Neural cell (in vitro differentiated cells): ENCODE data around the gene ACSS2. TPM values are rescaled to one million over a fixed set of nuclear protein-coding genes. Genes with fewer than 3 reads are reported as not detected.

ENCODE experiments used
- H2AFZ ChIP-seq: fragments of 200-600, 300-800 bp; sonication (generic), shearing (Covaris generic); 2 replicates; pipeline ENCODE4 v1.6.0; 2014; ENCODE audit warnings: low read depth, mild to moderate bottlenecking, antibody characterized with exemption, low read length, moderate library complexity
- H3F3A ChIP-seq: fragments of 200-600 bp; shearing (Covaris generic); 2 replicates; pipeline ENCODE4 v1.6.1; 2016; ENCODE audit warnings: mild to moderate bottlenecking, moderate library complexity, mixed read lengths, antibody characterized with exemption, low read length; ENCODE audit not compliant: insufficient read depth, poor library complexity, severe bottlenecking
- H3K27ac ChIP-seq: fragments of 200-600, 300-800 bp; sonication (generic), shearing (Covaris generic); 2 replicates; pipeline ENCODE4 v1.5.1; 2014; ENCODE audit warnings: mild to moderate bottlenecking, low read length, moderate library complexity
- H3K27me3 ChIP-seq: fragments of 300-800, 200-600 bp; sonication (generic), shearing (Covaris generic); 2 replicates; pipeline ENCODE4 v1.6.0; 2014; ENCODE audit warnings: mild to moderate bottlenecking, low read depth, low read length, moderate library complexity; ENCODE audit not compliant: insufficient read depth
- H3K36me3 ChIP-seq: fragments of 300-800, 200-600 bp; sonication (generic), shearing (Covaris generic); 2 replicates; pipeline ENCODE4 v1.5.1; 2014; ENCODE audit warnings: mild to moderate bottlenecking, antibody characterized with exemption, low read length, moderate library complexity; ENCODE audit not compliant: insufficient read depth
- H3K4me2 ChIP-seq: fragments of 300-800, 200-600 bp; sonication (generic), shearing (Covaris generic); 2 replicates; pipeline ENCODE4 v1.6.0; 2014; ENCODE audit warnings: mild to moderate bottlenecking, low read length
- H3K4me3 ChIP-seq: fragments of 300-800, 200-600 bp; sonication (generic), shearing (Covaris generic); 2 replicates; pipeline ENCODE4 v1.5.1; 2014; ENCODE audit warnings: mild to moderate bottlenecking, low read length, moderate library complexity
- H3K79me2 ChIP-seq: fragments of 200-600 bp; shearing (Covaris generic); replicated peaks from 2 replicates; pipeline ENCODE4 v1.6.0; 2014; ENCODE audit warnings: mild to moderate bottlenecking, low read length, moderate library complexity; ENCODE audit not compliant: insufficient read depth
- H3K9ac ChIP-seq: fragments of 300-800, 200-600 bp; sonication (generic), shearing (Covaris generic); 2 replicates; pipeline ENCODE4 v1.6.1; 2016; ENCODE audit warnings: mild to moderate bottlenecking, low read length, mixed read lengths
- H3K9me2 ChIP-seq: fragments of 200-600 bp; shearing (Covaris generic); 2 replicates; pipeline ENCODE4 v1.6.1; 2016; ENCODE audit warnings: mild to moderate bottlenecking, low read length, mixed read lengths; ENCODE audit not compliant: insufficient read depth
- H3K9me3 ChIP-seq: fragments of 200-600, 300-800 bp; sonication (generic), shearing (Covaris generic); 2 replicates; pipeline ENCODE4 v1.6.1; 2016; ENCODE audit warnings: mild to moderate bottlenecking, mixed run types, low read length, moderate library complexity, mixed read lengths
- H4K20me1 ChIP-seq: fragments of 200-600 bp; shearing (Covaris generic); 2 replicates; pipeline ENCODE4 v1.6.1; 2016; ENCODE audit warnings: mild to moderate bottlenecking, mixed run types; ENCODE audit not compliant: insufficient read depth
- CTCF ChIP-seq: fragments of 450-650 bp; IDR thresholded peaks from 2 replicates; pipeline ENCODE4 v1.5.1; 2014; ENCODE audit warnings: antibody characterized with exemption, mild to moderate bottlenecking, moderate library complexity; ENCODE audit not compliant: poor library complexity, severe bottlenecking
- EP300 ChIP-seq: fragments of 450-650 bp; conservative IDR thresholded peaks from 2 replicates; pipeline ENCODE4 v1.6.1; 2014; ENCODE audit warnings: antibody characterized with exemption, mild to moderate bottlenecking, moderate library complexity; ENCODE audit not compliant: poor library complexity, severe bottlenecking
- EZH2 ChIP-seq: fragments of 200-600, 300-800 bp; shearing (Covaris generic), sonication (generic); IDR thresholded peaks from 2 replicates; pipeline ENCODE4 v1.6.1; 2014; ENCODE audit warnings: antibody characterized with exemption, low read length, borderline replicate concordance, mild to moderate bottlenecking; ENCODE audit not compliant: insufficient read depth, poor library complexity, severe bottlenecking
- MXI1 ChIP-seq: fragments of 450-650 bp; conservative IDR thresholded peaks from 2 replicates; pipeline ENCODE4 v1.6.1; 2014; ENCODE audit warnings: antibody characterized with exemption, mild to moderate bottlenecking; ENCODE audit not compliant: poor library complexity, severe bottlenecking
- POLR2AphosphoS5 ChIP-seq: IDR thresholded peaks from 2 replicates; pipeline ENCODE4 v1.6.1; 2012
- RAD21 ChIP-seq: fragments of 450-650 bp; conservative IDR thresholded peaks from 2 replicates; pipeline ENCODE4 v1.6.1; 2014; ENCODE audit warnings: antibody characterized with exemption, mild to moderate bottlenecking, moderate library complexity
- SMC3 ChIP-seq: fragments of 450-650 bp; conservative IDR thresholded peaks from 2 replicates; pipeline ENCODE4 v1.6.1; 2014; ENCODE audit warnings: antibody characterized with exemption, mild to moderate bottlenecking, moderate library complexity; ENCODE audit not compliant: poor library complexity
- TAF1 ChIP-seq: IDR thresholded peaks from 2 replicates; pipeline ENCODE4 v1.6.1; 2012; ENCODE audit warnings: low read depth
- polyA plus RNA-seq: library from polyadenylated mRNA; depleted of rRNA; stranded (reverse); fragments of >200 nt; gene quantifications from 2 replicates; pipeline ENCODE4 v1.2.3, GENCODE V29; 2014
- TF ChIP-seq, protein P1 (sequence below): IDR thresholded peaks from 2 replicates; pipeline ENCODE4 v1.6.1; 2012; ENCODE audit warnings: borderline replicate concordance

Gene ACSS2
- polyA plus RNA-seq, 1 donor from 2014 or later = 12.3 TPM

- Histone ChIP-seq H3K36me3 (no peaks in the 10 kb centered on the region), H3K4me2 (no peak overlapping the region), H3K27ac (no peak overlapping the region), H3F3A (no peaks in the 10 kb centered on the region), H3K9me3 (no peaks in the 10 kb centered on the region), H3K4me3 (no peak overlapping the region), H3K79me2 (no peaks in the 10 kb centered on the region), H2AFZ (no peak overlapping the region), H3K9me2 (no peaks in the 10 kb centered on the region), H3K9ac (no peak overlapping the region), H4K20me1 (no peaks in the 10 kb centered on the region), H3K27me3 (no peaks in the 10 kb centered on the region)
- no peak for TF ChIP-seq EP300
- no peak for TF ChIP-seq CTCF
- no peak for TF ChIP-seq MXI1
- no peak for TF ChIP-seq EZH2
- no peak for TF ChIP-seq SMC3
- TF ChIP-seq, protein P1, sequence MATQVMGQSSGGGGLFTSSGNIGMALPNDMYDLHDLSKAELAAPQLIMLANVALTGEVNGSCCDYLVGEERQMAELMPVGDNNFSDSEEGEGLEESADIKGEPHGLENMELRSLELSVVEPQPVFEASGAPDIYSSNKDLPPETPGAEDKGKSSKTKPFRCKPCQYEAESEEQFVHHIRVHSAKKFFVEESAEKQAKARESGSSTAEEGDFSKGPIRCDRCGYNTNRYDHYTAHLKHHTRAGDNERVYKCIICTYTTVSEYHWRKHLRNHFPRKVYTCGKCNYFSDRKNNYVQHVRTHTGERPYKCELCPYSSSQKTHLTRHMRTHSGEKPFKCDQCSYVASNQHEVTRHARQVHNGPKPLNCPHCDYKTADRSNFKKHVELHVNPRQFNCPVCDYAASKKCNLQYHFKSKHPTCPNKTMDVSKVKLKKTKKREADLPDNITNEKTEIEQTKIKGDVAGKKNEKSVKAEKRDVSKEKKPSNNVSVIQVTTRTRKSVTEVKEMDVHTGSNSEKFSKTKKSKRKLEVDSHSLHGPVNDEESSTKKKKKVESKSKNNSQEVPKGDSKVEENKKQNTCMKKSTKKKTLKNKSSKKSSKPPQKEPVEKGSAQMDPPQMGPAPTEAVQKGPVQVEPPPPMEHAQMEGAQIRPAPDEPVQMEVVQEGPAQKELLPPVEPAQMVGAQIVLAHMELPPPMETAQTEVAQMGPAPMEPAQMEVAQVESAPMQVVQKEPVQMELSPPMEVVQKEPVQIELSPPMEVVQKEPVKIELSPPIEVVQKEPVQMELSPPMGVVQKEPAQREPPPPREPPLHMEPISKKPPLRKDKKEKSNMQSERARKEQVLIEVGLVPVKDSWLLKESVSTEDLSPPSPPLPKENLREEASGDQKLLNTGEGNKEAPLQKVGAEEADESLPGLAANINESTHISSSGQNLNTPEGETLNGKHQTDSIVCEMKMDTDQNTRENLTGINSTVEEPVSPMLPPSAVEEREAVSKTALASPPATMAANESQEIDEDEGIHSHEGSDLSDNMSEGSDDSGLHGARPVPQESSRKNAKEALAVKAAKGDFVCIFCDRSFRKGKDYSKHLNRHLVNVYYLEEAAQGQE = no peak
- TF ChIP-seq POLR2AphosphoS5 = no peak
- TF ChIP-seq TAF1 = no peak
- TF ChIP-seq RAD21 = no peak
These were observed 91.8 kb downstream of the ACSS2 start for GRCh38 chr20:34968042-34968775.

- H3K9ac ChIP-seq = no peak overlapping the region
- no peak overlapping the region for H3K4me2 ChIP-seq
- H3K4me3 ChIP-seq = no peak overlapping the region
- H3K27ac ChIP-seq = no peak overlapping the region
- no peaks in the 10 kb centered on the region for H3K9me2 ChIP-seq
- H2AFZ ChIP-seq = no peak overlapping the region
- H3K27me3 ChIP-seq = no peaks in the 10 kb centered on the region
- H3K79me2 ChIP-seq = no peaks in the 10 kb centered on the region
- TF ChIP-seq SMC3 = no peak
- no peak for TF ChIP-seq CTCF
- no peak for TF ChIP-seq POLR2AphosphoS5
- no peaks in the 10 kb centered on the region for H3F3A ChIP-seq
- no peaks in the 10 kb centered on the region for H4K20me1 ChIP-seq
- no peaks in the 10 kb centered on the region for H3K36me3 ChIP-seq
- no peaks in the 10 kb centered on the region for H3K9me3 ChIP-seq
These were observed 93.9 kb downstream of the ACSS2 start for GRCh38 chr20:34970193-34970840.
